ENCODE results near the gene GPBAR1.

- no peak for TF ChIP-seq CTCF (conservative IDR thresholded peaks at IDR 0.05; ENCODE audit: low read depth, low read length)
- no peak for TF ChIP-seq EZH2 (IDR thresholded peaks at IDR 0.05; ENCODE audit: borderline replicate concordance, low read depth, low read length, poor library complexity, severe bottlenecking)
Measured at GRCh38 chr2:218285604-218286003, 24.8 kb downstream of the GPBAR1 start.

Data from A673 (cell line).